GM21786 (cell line): ENCODE measurements around the gene COX6B2.

Experiments used
- ATAC-seq: cut with Tn5 transposase; IDR thresholded peaks from one replicate; pipeline ENCODE4 v1.9.1; 2021; ENCODE audit not compliant: unreplicated experiment

Gene COX6B2

GRCh38 chr19:55315956-55316525 lies 38.5 kb downstream of the COX6B2 start:
- no peak for ATAC-seq

- no peak for ATAC-seq
Observed at GRCh38 chr19:55314396-55314795, 40.1 kb downstream of the COX6B2 start.

GRCh38 chr19:55312621-55313512 lies 41.7 kb downstream of the COX6B2 start:
- ATAC-seq = no peak

GRCh38 chr19:55311797-55312196 lies 42.7 kb downstream of the COX6B2 start:
- no peak for ATAC-seq

DNA sequence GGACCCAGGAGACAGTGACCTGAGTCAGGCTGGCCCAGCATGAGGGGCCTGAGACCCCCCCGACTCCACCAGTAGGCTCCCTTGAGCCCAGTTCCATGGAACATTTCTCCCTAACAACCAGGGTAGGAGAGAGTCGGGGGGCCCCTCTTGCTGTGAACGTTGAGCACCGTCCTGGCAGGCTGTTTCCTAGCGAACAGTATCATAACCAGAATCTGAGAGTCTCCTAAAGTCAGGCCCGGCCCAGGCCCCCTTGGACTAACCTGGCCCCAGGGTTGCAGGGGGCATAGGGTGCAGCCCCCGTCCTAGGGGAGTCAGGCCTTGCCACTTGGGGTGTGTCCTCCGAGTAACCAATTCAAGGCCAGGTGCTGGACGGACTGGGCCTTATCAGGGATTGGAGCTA lies 43.1 kb downstream of the COX6B2 start:
- ATAC-seq = no peak

GRCh38 chr19:55310498-55310897 lies 44.0 kb downstream of the COX6B2 start:
- ATAC-seq = no peak

DNA sequence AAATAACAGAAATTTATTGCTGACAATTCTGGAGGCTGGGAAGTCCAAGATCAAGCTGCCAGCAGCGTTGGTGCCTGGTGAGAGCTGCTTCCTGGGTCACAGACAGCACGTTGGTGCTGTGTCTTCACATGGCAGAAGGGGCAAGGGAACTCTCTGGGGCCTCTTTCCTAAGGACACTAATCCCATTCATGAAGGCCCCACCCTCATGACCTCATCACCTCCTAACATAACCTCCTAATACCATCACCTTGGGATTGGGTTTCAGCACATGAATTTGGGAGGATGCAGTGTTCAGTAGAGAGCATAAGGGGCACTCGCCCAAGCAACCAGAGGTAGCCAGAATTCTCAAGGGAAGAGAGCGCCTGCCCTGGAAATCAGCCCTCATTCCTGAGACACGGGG lies 45.1 kb downstream of the COX6B2 start:
- ATAC-seq = no peak

DNA sequence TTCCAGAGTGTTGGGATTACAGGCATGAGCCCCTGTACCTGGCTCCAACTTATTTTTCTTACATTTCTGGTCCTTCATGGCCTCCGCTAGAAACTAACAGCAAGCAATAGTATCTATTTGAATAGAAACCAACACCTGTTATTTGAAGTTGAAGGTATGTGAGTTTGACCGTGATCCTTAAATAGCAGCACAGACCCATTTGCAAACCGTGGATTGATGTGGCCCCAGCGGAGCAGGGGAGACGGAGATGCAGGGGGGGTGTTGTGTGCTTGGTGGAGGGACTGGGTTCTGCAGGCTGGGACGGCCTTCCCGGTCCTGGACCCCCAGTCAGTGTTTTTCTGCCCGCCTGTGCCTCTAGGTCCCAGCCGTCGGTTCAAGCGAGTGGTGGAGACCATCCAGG lies 46.2 kb downstream of the COX6B2 start:
- ATAC-seq = no peak

GRCh38 chr19:55306712-55307111 lies 47.8 kb downstream of the COX6B2 start:
- no peak for ATAC-seq

DNA sequence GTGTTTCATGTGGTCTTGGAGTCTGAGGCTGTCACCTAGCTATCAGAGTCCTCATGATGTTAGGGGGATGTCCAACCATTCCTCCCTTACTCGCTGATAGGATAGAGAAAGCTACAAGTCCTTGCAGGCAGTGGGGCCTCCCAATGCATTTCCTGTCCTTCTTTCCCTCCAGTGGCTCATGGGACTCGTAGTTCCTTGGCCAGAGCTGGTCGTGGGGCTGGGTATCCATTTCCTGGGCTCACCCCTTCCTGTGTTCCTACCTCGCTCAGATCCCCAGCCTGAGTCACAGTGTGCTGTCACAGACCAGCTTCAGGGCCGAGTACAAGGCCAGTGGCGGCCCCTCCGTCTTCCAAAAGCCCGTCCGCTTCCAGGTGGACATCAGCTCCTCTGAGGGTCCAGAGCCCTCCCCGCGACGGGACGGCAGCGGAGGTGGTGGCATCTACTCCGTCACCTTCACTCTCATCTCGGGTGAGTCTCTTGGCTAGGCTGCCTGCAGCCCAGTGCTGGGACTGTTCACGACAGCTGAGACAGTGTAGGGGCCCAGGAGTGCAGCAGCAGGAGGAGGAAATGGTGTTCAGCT lies 48.4 kb downstream of the COX6B2 start:
- no peak for ATAC-seq

DNA sequence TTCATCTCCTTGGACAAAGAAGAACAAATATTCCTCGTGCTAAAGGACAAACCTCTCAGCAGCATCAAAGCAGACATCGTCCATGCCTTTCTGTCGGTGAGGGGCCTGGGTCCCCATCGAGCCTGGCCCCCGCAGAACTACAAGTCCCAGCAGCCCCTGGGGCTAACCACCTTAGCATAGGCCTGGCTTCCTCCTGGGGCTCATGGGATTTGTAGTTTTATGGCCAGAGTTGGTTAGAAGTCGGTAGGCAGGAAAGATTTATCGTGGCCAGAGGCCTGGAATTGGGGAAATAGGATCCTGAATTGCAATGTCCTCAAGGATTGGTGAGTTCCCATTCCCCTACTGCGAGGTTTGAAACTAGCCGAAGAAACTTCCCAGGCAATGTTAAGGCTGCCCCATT lies 49.0 kb downstream of the COX6B2 start:
- no peak for ATAC-seq

- no peak for ATAC-seq
Observed at GRCh38 chr19:55304980-55305379, 49.5 kb downstream of the COX6B2 start.

DNA sequence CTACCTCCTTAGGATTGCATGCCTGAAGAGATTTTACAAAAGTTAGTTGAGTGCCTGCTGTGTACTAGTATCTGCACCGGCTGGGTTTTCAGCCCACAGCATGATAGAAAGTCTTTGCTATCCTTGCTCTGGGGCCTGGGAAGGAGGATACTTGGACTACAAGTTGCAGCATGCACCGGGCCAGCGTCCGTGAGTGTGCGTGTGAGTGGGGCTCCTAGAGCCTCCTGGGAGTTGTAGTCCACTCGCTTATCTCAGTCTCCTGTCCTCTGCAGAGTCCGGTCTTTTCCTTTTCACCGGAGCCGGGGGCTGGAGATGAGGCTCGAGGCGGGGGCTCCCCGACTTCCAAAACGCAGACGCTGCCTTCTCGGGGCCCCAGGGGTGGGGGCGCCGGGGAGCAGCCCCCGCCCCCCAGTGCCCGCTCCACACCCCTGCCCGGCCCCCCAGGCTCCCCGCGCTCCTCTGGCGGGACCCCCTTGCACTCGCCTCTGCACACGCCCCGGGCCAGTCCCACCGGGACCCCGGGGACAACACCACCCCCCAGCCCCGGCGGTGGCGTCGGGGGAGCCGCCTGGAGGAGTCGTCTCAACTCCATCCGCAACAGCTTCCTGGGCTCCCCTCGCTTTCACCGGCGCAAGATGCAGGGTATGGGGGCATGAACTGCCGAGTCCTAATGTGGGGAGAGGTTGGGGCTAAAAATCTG lies 50.1 kb downstream of the COX6B2 start:
- ATAC-seq = no peak

DNA sequence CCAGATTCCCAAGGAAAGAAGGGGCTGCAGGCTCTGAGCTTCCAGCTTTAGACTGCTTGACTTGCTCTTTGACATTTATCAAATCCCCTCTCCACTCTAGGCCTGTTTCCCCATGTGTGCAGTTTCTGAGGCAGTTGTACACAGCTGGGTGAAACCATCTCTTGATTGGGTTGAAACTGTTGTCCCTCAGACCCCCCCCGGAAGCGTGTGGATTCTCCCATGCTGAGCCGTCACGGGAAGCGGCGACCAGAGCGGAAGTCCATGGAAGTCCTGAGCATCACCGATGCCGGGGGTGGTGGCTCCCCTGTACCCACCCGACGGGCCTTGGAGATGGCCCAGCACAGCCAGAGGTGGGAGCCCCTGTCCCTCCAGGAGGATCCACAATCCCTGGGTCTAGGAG lies 51.0 kb downstream of the COX6B2 start:
- ATAC-seq = no peak

DNA sequence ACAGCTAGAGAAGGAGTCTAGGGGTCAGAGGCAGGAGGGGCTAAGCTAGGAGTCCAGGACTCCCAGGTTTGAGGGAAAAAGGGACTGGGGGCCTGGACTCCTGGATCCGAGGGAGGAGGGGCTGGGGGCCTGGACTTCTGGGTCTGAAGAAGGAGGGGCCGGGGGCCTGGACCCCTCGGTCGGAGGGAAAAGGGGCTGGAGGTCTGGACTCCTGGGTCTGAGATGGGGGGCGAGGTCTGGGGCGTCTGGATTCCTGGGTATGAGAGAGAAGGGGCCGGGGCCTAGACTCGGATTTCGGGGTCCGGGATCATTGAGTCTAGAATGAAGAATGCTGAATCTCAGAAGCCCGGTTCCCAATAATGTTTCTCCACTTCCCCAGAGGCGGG lies 52.2 kb downstream of the COX6B2 start:
- ATAC-seq = no peak

DNA sequence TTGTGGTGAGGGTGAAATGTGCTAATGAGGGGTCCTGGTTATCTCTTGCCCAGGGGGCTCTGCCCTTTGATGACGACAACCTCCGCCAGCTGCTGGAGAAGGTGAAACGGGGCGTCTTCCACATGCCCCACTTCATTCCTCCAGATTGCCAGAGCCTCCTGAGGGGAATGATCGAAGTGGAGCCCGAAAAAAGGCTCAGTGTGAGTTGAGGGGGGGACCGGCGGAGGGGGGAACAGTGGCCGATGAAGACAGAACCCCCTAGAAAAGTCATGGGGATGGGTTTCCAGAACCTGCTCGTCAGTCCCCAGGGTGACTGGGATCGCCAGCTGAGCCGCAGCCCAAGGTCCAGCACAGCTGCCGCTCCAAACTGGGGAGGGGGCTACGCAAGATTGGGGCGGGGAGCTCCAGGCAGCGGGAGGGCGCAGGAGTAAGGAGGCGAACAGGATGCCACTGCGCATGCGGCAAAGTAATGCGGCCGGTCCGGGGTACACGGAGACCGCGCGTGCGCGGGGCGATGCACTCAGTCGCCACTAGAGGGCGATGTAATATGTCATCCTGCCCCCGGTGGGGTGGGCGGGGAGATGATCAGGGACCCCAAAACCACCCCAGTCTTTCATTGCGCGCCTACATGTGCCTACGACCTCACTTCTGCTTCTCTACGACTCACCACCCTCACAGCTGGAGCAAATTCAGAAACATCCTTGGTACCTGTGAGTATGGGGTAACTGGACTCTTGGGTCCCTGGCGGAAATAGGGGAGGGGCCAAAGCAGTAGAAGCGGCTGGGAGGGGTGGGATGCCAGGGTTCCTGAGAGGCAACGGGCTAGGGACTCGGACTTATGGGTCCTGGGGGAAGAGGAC lies 52.8 kb downstream of the COX6B2 start:
- peak; percentile 76 for ATAC-seq

DNA sequence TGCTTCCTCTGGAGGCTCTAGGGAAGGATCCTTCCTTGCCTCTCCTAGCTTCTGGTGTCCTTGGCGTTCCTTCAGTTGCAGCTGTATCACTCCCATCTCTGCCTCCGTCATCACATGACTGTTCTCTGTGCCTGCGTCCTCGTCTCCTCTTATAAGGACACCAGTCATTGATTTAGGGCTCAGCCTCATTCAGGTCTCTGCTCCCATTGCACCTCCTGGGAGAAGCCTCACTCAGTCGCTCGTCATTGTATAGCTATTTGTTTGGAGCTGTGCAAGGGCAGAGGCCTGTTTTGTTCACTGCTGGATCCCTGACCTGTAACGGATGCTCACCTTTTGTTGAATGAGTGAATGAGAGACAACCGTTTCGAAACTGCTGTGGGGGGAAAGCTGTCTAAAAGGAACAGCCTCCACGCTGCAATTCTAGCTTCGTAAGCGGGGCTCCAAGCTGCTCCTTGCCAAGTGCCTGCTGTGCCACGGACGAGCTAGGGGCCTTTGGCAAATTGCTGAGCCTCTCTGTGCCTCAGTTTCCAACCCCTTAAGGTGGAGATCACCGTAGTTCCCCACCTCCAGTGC lies 53.5 kb downstream of the COX6B2 start:
- no peak for ATAC-seq

DNA sequence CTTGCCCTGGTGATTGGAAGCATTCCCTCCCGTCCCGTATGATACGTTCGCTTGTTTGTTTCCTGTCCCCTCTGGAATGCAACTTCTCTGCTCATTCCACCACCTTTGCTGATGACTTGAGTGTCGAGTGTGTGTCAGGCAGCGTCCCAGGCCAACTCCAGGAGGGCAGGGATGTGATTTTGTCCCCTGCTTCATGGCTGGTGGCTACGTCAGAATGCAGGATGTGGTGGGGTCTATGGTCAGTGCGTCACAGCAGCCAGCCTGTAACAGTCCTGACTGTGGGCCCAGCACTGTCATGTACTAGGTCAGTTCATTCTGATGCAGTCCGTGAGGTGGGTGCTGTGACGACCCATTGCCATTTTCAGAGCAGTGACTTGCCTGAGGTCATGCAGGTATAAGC lies 54.5 kb downstream of the COX6B2 start:
- no peak for ATAC-seq
